ENCODE results near the gene PAX5.

DNA sequence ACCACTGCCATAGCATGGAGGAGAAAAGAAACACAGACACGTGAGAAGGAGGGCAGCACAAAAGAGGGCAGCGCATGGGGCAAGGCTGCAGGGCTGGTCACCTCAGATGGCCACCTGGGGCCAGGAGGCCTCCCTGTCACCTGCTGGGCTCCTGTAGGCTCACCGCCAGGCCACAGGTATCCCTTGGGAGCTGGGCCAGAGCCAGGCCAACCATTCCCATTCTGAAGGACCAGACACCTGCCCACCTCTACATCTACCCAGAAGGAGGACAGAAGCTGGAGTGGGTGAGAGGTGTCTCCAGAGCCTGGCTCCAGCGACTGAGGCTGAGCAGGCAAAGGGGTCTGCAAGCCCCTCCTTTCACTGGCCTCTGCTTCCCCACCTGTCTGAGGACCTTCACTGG, 103.1 kb downstream of the PAX5 start:
- TF ChIP-seq, protein P1, sequence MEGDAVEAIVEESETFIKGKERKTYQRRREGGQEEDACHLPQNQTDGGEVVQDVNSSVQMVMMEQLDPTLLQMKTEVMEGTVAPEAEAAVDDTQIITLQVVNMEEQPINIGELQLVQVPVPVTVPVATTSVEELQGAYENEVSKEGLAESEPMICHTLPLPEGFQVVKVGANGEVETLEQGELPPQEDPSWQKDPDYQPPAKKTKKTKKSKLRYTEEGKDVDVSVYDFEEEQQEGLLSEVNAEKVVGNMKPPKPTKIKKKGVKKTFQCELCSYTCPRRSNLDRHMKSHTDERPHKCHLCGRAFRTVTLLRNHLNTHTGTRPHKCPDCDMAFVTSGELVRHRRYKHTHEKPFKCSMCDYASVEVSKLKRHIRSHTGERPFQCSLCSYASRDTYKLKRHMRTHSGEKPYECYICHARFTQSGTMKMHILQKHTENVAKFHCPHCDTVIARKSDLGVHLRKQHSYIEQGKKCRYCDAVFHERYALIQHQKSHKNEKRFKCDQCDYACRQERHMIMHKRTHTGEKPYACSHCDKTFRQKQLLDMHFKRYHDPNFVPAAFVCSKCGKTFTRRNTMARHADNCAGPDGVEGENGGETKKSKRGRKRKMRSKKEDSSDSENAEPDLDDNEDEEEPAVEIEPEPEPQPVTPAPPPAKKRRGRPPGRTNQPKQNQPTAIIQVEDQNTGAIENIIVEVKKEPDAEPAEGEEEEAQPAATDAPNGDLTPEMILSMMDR (conservative IDR thresholded peaks at IDR 0.05), result no peak
- no peak for TF ChIP-seq ZFX (IDR thresholded peaks at IDR 0.05)
